Measurements from ENCODE around the gene RPL22L1.

GRCh38 chr3:170868577-170869238 is 1.3 kb downstream of the RPL22L1 start:
- no peak for TF ChIP-seq POLR2A (IDR thresholded peaks at IDR 0.05)
- TF ChIP-seq, protein P1, sequence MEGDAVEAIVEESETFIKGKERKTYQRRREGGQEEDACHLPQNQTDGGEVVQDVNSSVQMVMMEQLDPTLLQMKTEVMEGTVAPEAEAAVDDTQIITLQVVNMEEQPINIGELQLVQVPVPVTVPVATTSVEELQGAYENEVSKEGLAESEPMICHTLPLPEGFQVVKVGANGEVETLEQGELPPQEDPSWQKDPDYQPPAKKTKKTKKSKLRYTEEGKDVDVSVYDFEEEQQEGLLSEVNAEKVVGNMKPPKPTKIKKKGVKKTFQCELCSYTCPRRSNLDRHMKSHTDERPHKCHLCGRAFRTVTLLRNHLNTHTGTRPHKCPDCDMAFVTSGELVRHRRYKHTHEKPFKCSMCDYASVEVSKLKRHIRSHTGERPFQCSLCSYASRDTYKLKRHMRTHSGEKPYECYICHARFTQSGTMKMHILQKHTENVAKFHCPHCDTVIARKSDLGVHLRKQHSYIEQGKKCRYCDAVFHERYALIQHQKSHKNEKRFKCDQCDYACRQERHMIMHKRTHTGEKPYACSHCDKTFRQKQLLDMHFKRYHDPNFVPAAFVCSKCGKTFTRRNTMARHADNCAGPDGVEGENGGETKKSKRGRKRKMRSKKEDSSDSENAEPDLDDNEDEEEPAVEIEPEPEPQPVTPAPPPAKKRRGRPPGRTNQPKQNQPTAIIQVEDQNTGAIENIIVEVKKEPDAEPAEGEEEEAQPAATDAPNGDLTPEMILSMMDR (IDR thresholded peaks at IDR 0.05): no peak
